HTERT RPE-1 (cell line): ENCODE results near the gene CEP20.

Experiments used
- in situ Hi-C: fragments of 300-500 bp; cut with MboI; formaldehyde crosslinking; loops from 4 replicates; pipeline ENCODE4 v1.14.3; 2020; ENCODE audit warnings: low sequenced_read_pairs

Gene CEP20

GRCh38 chr16:15835136-15835878 lies 53.1 kb downstream of the CEP20 start:
- in situ Hi-C loops: no loop called here

GRCh38 chr16:15834502-15834901 lies 53.9 kb downstream of the CEP20 start:
- in situ Hi-C loops: no loop called here

GRCh38 chr16:15833541-15833940 lies 54.9 kb downstream of the CEP20 start:
- in situ Hi-C loops: no loop called here

GRCh38 chr16:15832241-15832640 lies 56.2 kb downstream of the CEP20 start:
- in situ Hi-C loops: no loop called here

- in situ Hi-C loops: no loop called here
Observed at GRCh38 chr16:15830832-15831451, 57.5 kb downstream of the CEP20 start.

- in situ Hi-C loops: no loop called here
Observed at GRCh38 chr16:15829460-15829859, 58.9 kb downstream of the CEP20 start.

GRCh38 chr16:15827709-15828343 lies 60.6 kb downstream of the CEP20 start:
- in situ Hi-C loops: no loop called here

GRCh38 chr16:15827299-15827698 lies 61.1 kb downstream of the CEP20 start:
- in situ Hi-C loops: no loop called here

GRCh38 chr16:15825750-15826305 lies 62.6 kb downstream of the CEP20 start:
- in situ Hi-C loops: no loop called here

- in situ Hi-C loops: no loop called here
Observed at GRCh38 chr16:15822957-15823356, 65.4 kb downstream of the CEP20 start.

- in situ Hi-C loops: no loop called here
Observed at GRCh38 chr16:15820837-15821236, 67.6 kb downstream of the CEP20 start.

- in situ Hi-C loops: no loop called here
Observed at GRCh38 chr16:15819046-15819445, 69.4 kb downstream of the CEP20 start.

GRCh38 chr16:15817446-15817845 lies 71.0 kb downstream of the CEP20 start:
- in situ Hi-C loops: no loop called here

- in situ Hi-C loops: no loop called here
Observed at GRCh38 chr16:15816228-15816627, 72.2 kb downstream of the CEP20 start.
